ENCODE results near the gene CHIC1. TPM values are rescaled to one million over a fixed set of nuclear protein-coding genes. Genes with fewer than 3 reads are reported as not detected.

The CHIC1 gene
- total RNA-seq, 4 donors from 2014 or later = 5.5 to 9.3 (median 6.4) TPM

GRCh38 chrX:73577361-73577760 is 14.4 kb downstream of the CHIC1 start:
- no peak for TF ChIP-seq CTCF (IDR thresholded peaks at IDR 0.05; ENCODE audit: low read depth)

- TF ChIP-seq CTCF (IDR thresholded peaks at IDR 0.05; ENCODE audit: low read depth) = no peak
These were observed 18.1 kb downstream of the CHIC1 start for GRCh38 chrX:73581002-73581628.

- no peak for TF ChIP-seq CTCF (IDR thresholded peaks at IDR 0.05; ENCODE audit: low read depth)
These were observed 52.0 kb downstream of the CHIC1 start for GRCh38 chrX:73615022-73615421.

- TF ChIP-seq CTCF (IDR thresholded peaks at IDR 0.05; ENCODE audit: low read depth) = no peak
These were observed 84.2 kb downstream of the CHIC1 start for GRCh38 chrX:73647212-73647611.

- no peak for TF ChIP-seq CTCF (IDR thresholded peaks at IDR 0.05; ENCODE audit: low read depth)
These were observed 84.8 kb downstream of the CHIC1 start for GRCh38 chrX:73647632-73648322.

- TF ChIP-seq CTCF (IDR thresholded peaks at IDR 0.05; ENCODE audit: low read depth) = no peak
These were observed 105.8 kb downstream of the CHIC1 start for GRCh38 chrX:73668779-73669178.

- TF ChIP-seq CTCF (IDR thresholded peaks at IDR 0.05; ENCODE audit: low read depth) = no peak
These were observed 118.4 kb downstream of the CHIC1 start for GRCh38 chrX:73681408-73681807.

Measured in subcutaneous adipose tissue (tissue), 4 donors.